GM18505 (cell line): ENCODE results near the gene N4BP2.
"Not testable (repeated sequence)": the region's sequence is repeated elsewhere in the genome, so short reads cannot be mapped to it uniquely, and the experiment has no call there.

ENCODE experiments used
- ATAC-seq: cut with Tn5 transposase; IDR thresholded peaks from one replicate; pipeline ENCODE4 v1.9.1; 2021; ENCODE audit not compliant: unreplicated experiment
- POLR2A ChIP-seq: IDR thresholded peaks from 4 replicates; pipeline ENCODE4 v1.6.1; 2011; ENCODE audit warnings: borderline replicate concordance; ENCODE audit not compliant: insufficient read depth, insufficient read length; ENCODE audit errors: extremely low read depth

Gene N4BP2

DNA sequence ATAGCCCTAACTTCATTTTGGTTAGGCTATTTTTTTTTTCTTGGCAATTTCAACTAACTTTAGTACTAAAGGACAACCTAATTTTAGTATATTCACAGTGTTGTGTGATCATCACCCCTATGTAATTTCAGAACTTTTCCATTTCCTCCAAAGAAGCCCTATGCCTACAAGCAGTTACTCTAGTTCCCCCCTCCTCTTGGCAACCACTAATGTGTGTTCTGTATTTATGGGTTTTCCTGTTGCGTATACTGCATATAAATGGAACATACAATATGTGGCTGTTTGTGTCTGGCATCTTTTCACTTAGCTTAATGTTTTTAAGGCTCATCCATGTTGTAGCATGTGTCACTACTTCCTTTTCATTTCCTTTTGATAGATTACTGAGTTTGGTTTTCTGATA lies 57.6 kb downstream of the N4BP2 start:
- no peak for TF ChIP-seq POLR2A
- ATAC-seq = no peak

DNA sequence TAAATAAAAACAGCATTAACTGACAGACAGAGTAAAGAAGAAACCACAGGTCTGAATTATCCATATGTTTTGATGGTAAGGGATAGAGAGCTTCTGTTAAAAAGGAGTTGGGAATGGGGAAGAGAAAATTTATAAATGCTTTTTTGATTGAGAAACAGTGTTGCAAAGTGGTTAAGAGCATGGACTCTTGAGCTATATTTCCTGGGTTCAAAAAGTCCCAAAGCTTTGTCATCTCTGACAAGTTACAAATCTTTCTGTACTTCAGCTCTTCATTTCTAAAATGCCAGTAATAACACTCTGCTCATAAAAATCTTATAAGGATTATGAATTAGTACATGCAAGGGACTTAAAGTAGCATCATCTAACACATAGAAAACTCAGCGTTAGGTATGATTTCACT lies 62.2 kb downstream of the N4BP2 start:
- TF ChIP-seq POLR2A = no peak

DNA sequence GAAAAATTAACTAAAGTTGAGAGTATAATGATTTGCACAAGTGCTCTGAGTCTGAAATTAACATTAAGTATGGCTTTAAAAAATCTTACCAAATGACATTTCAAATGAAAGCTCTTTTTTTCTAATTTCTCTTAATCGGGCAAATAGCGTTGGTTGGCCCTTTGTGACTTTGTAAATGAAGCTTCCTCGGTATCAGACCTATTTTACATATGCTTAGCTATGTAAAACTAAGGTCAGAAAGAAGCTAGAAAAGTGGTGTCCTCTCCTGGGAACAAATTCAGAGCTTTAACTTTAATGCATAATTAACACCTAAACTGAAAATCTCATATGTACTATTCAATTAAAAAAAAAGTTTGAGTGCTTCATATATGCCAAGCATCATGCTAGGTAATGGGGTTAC lies 62.7 kb downstream of the N4BP2 start:
- ATAC-seq = no peak
- no peak for TF ChIP-seq POLR2A

More for the DNA sequence above, 62.2 kb downstream of the N4BP2 start:
- ATAC-seq = no peak

DNA sequence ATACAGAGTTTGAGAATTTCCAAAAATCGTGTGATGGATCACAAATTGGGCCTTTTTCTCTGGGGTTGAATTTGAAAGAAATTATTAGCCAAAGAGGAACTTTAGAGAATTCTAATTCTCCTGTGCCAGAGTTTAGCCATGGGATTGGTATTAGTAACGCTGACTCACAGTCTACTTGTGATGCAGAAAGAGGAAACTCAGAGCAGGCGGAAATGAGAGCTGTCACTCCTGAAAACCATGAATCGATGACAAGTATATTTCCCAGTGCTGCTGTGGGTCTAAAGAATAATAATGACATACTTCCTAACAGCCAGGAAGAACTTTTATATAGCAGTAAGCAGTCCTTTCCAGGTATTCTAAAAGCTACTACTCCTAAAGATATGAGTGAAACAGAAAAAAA lies 64.9 kb downstream of the N4BP2 start:
- ATAC-seq = no peak
- TF ChIP-seq POLR2A = no peak

- no peak for ATAC-seq
- TF ChIP-seq POLR2A = no peak
Observed at GRCh38 chr4:40122941-40123340, 66.3 kb downstream of the N4BP2 start.

DNA sequence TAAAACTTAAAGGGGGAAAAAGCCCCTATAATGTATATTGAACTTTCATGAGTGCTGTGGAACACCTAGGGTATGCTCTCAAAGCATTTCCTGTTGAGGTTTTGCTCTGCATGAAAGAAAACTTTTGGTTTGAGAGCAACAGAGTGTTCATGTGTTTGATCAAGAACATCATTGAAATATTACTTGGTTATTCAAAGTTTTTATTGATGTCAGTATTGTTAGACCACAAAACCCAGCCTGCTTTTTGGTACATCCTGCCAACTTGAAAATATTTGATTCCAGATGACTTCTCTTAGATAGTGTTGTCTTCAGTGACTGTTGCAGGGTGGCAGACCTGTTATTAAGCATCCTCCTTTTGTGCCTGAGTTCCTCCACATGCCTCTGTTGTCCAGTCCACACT lies 68.0 kb downstream of the N4BP2 start:
- TF ChIP-seq POLR2A = no peak
- ATAC-seq = no peak

- ATAC-seq = no peak
- no peak for TF ChIP-seq POLR2A
Observed at GRCh38 chr4:40130401-40131036, 73.9 kb downstream of the N4BP2 start.

- ATAC-seq = no peak
- no peak for TF ChIP-seq POLR2A
Observed at GRCh38 chr4:40132816-40133215, 76.2 kb downstream of the N4BP2 start.

- no peak for ATAC-seq
- no peak for TF ChIP-seq POLR2A
Observed at GRCh38 chr4:40134206-40134917, 77.7 kb downstream of the N4BP2 start.

DNA sequence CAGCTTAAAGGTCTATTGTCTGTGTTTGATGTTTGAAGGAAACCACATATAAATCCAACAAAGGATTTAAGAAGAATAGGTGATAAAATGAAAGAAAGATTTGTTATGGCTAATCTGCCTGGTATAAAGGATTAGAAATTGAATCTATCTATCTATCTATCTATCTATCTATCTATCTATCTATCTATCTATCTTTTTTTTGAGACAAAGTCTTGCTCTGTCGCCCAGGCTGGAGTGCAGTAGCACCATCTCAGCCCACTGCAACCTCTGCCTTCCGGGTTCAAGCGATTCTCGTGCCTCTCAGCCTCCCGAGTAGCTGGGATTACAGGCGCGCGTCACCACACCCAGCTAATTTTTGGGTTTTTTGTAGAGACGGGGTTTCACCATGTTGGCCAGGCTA lies 79.6 kb downstream of the N4BP2 start:
- ATAC-seq = not testable (repeated sequence)

- no peak for ATAC-seq
- TF ChIP-seq POLR2A = no peak
Observed at GRCh38 chr4:40140196-40140595, 83.5 kb downstream of the N4BP2 start.

DNA sequence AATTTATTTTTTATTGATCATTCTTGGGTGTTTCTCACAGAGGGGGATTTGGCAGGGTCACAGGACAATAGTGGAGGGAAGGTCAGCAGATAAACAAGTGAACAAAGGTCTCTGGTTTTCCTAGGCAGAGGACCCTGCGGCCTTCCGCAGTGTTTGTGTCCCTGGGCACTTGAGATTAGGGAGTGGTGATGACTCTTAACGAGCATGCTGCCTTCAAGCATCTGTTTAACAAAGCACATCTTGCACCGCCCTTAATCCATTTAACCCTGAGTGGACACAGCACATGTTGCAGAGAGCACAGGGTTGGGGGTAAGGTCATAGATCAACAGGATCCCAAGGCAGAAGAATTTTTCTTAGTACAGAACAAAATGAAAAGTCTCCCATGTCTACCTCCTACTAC lies 83.9 kb downstream of the N4BP2 start:
- not testable (repeated sequence) for ATAC-seq

DNA sequence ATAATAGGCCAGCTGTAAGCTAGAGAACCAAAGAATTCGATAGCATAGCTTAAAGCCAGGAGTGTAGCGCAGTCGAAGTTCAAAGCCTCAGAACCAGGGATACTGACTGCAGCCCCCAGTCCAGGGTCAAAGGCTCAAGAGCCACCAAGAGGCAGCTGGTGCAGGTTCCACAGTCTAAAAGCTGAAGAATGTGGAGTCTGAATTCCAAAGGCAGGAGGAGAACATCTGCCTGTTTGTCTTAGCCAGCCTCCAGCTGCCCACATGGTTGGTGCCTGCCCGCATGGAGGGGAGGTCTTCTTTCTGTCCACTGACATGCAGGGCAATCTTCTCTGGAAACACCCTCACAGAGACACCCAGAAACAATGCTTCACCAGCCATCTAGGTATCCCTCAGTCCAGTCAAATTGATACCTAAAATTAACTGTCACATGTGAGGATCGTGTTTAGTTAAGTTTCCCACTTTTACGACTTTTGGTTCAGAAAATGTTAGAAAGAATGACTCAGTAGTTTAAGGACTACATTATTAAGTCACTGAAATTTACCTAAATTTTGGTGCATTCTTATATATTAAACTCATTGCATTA lies 87.4 kb downstream of the N4BP2 start:
- ATAC-seq = no peak
- no peak for TF ChIP-seq POLR2A

GRCh38 chr4:40144716-40145115 lies 88.1 kb downstream of the N4BP2 start:
- no peak for TF ChIP-seq POLR2A
- no peak for ATAC-seq

DNA sequence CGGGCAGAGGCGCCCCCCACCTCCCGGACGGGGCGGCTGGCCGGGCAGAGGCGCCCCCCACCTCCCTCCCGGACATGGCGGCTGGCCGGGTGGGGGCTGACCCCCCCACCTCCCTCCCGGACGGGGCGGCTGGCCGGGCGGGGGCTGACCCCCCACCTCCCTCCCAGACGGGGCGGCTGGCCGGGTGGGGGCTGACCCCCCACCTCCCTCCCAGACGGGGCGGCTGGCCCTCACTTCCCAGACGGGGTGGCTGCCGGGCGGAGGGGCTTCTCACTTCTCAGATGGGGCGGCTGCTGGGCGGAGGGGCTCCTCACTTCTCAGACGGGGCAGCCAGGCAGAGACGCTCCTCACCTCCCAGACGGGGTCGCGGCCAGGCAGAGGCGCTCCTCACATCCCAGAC lies 90.8 kb downstream of the N4BP2 start:
- not testable (repeated sequence) for ATAC-seq
